Mammary epithelial cell (primary cell): ENCODE data around the gene SMCP.

Experiments used
- CTCF ChIP-seq, 2 donors: IDR thresholded peaks in 1 of 2; conservative IDR thresholded peaks in 1 of 2; 2 replicates each; pipeline ENCODE4 v1.5.1; 2011 to 2012; ENCODE audit warnings: inconsistent platforms in 2 of 2, low read length in 2 of 2, mild to moderate bottlenecking in 2 of 2, control low read depth in 1 of 2, low read depth in 1 of 2; ENCODE audit not compliant: insufficient read depth in 1 of 2; ENCODE audit errors: extremely low read depth in 1 of 2
- EZH2 ChIP-seq: IDR thresholded peaks from 2 replicates; pipeline ENCODE4 v1.6.1; 2012; ENCODE audit warnings: low read length, inconsistent platforms, borderline replicate concordance

GRCh38 chr1:152858062-152858461 is 20.1 kb upstream of the SMCP start:
- TF ChIP-seq CTCF (conservative IDR thresholded peaks at IDR 0.05 in 1 of 2, IDR thresholded peaks at IDR 0.05 in 1 of 2; ENCODE audit: extremely low read depth in 1 of 2, insufficient read depth in 1 of 2, low read depth in 1 of 2, low read length in 2 of 2) (no peak), EZH2 (no peak)
